Measurements from ENCODE around the gene DLGAP1. TPM values are rescaled to one million over a fixed set of nuclear protein-coding genes. Genes with fewer than 3 reads are reported as not detected.

Gene DLGAP1
- total and polyA plus RNA-seq, 2 of the 8 experiments (the other 6 are each of a cell fraction or from before 2014, with no cell fraction given): 11.8 to 16.9 TPM

GRCh38 chr18:4069183-4069582 lies 385.9 kb downstream of the DLGAP1 start:
- no peaks in the 10 kb centered on the region for H4K20me1 ChIP-seq (replicated peaks in 1 of 2; ENCODE audit: control insufficient read depth in 1 of 2, insufficient read depth in 2 of 2, low read length in 2 of 2)
- no peak overlapping the region for H3K23ac ChIP-seq (ENCODE audit: insufficient read length)
- CTCF ChIA-PET (ENCODE audit: partially characterized antibody): interaction anchor here (0.6 to 1.3 kb wide), 12 partner anchors 8 to 790 kb away, joined by 3 to 7 read pairs (median 3); no protein-coding TSS in a partner anchor
- no peaks in the 10 kb centered on the region for H3K79me1 ChIP-seq (ENCODE audit: low read depth, low read length)
- no peaks in the 10 kb centered on the region; a peak in 2 of 8 replicates for H3K36me3 ChIP-seq (ENCODE audit: control insufficient read depth in 2 of 4, insufficient read depth in 4 of 4, low read length in 3 of 4)
- no peak overlapping the region for H3K27ac ChIP-seq (ENCODE audit: low read depth, low read length)
- no peak overlapping the region for H4K91ac ChIP-seq (replicated peaks; ENCODE audit: insufficient read length, low read length)
- no peak overlapping the region for H3K14ac ChIP-seq (ENCODE audit: insufficient read length)
- H3K9ac ChIP-seq (replicated peaks in 1 of 4; ENCODE audit: extremely low read depth in 1 of 4, low read depth in 3 of 4, low read length in 3 of 4): no peak overlapping the region
- no peak overlapping the region for H3K4me3 ChIP-seq (ENCODE audit: extremely low read depth in 1 of 4, insufficient read depth in 2 of 4, low read depth in 3 of 4, low read length in 4 of 4)
- no peak overlapping the region for H4K5ac ChIP-seq (ENCODE audit: insufficient read length, low read depth, low read length)
- no peak overlapping the region for H3K4me2 ChIP-seq (ENCODE audit: insufficient read depth in 1 of 2, low read depth in 2 of 2, low read length in 2 of 2)
- no peak overlapping the region for H2BK12ac ChIP-seq (ENCODE audit: low read depth, low read length)
- peaks cover 5 to 15% of the 10 kb centered on the region in 2 experiments; a peak in 3 of 4 replicates for H3K9me3 ChIP-seq (ENCODE audit: insufficient read depth in 2 of 2, low read depth in 1 of 2, low read length in 1 of 2)
- H4K8ac ChIP-seq (ENCODE audit: extremely low read depth, insufficient read depth, low read length): no peak overlapping the region
- no peak overlapping the region for H3K56ac ChIP-seq (replicated peaks; ENCODE audit: insufficient read length, low read depth, low read length)
- no peak overlapping the region for H2AK5ac ChIP-seq (ENCODE audit: low read depth, low read length)
- no peak overlapping the region for H2AFZ ChIP-seq (ENCODE audit: low read length)
- H2BK5ac ChIP-seq (ENCODE audit: low read depth, low read length): no peak overlapping the region
- H2BK20ac ChIP-seq (ENCODE audit: low read length): no peak overlapping the region
- peaks cover 0 to 3% of the 10 kb centered on the region in 2 experiments; a peak in 1 of 4 replicates for H3K79me2 ChIP-seq (ENCODE audit: control insufficient read depth in 1 of 2, insufficient read depth in 2 of 2, low read length in 2 of 2)
- 68% methylated on average over 6 of the region's 6 CpGs; no CpG with 5 or more reads in 1 of the 2 experiments for WGBS, 2 experiments (ENCODE audit: extremely low coverage in 1 of 2, insufficient coverage in 1 of 2, insufficient read length in 1 of 2, insufficient replicate concordance in 2 of 2, low coverage in 1 of 2, low lambda C conversion rate in 2 of 2, missing lambda C conversion rate in 1 of 2)
- no peak for FAIRE-seq
- H3K23me2 ChIP-seq (ENCODE audit: low read depth, low read length): no peaks in the 10 kb centered on the region
- H2BK120ac ChIP-seq (replicated peaks; ENCODE audit: low read depth, low read length): no peak overlapping the region
- H3K4me1 ChIP-seq (replicated peaks in 1 of 4; ENCODE audit: control insufficient read depth in 3 of 4, insufficient read depth in 4 of 4, low read length in 3 of 4): no peaks in the 10 kb centered on the region; a peak in 1 of 7 replicates
- H3K27me3 ChIP-seq (replicated peaks in 1 of 4; ENCODE audit: control insufficient read depth in 3 of 4, extremely low read depth in 1 of 4, insufficient read depth in 3 of 4, low read length in 3 of 4): no peaks in the 10 kb centered on the region
- POLR2A ChIA-PET (ENCODE audit: partially characterized antibody): no interaction called here
- no peak overlapping the region for H3K4ac ChIP-seq (replicated peaks; ENCODE audit: insufficient read length, low read depth, low read length)
- DNase-seq (ENCODE audit: low read depth in 1 of 2, low spot score in 2 of 2): no peak
- H3K18ac ChIP-seq (ENCODE audit: extremely low read depth, low read length): no peak overlapping the region
- H2BK15ac ChIP-seq (ENCODE audit: low read length): no peak overlapping the region
- TF ChIP-seq FOSL1 (IDR thresholded peaks at IDR 0.05; ENCODE audit: insufficient read depth, low read depth, low read length) (no peak), ATF2 (IDR thresholded peaks at IDR 0.05; ENCODE audit: low read length) (no peak), POU5F1 (IDR thresholded peaks at IDR 0.05; ENCODE audit: low read depth, low read length) (no peak), EZH2 (IDR thresholded peaks at IDR 0.05; ENCODE audit: low read depth, low read length, severe bottlenecking) (no peak), ATF3 (IDR thresholded peaks at IDR 0.05; ENCODE audit: insufficient read depth, low read depth, low read length) (no peak), TAF1 (IDR thresholded peaks at IDR 0.05; ENCODE audit: low read depth, low read length) (no peak), RXRA (IDR thresholded peaks at IDR 0.05; ENCODE audit: insufficient read depth, low read depth, low read length) (no peak), USF2 (IDR thresholded peaks at IDR 0.05; ENCODE audit: low read length) (no peak), HDAC2 (IDR thresholded peaks at IDR 0.05; ENCODE audit: borderline replicate concordance in 1 of 2, low read depth in 2 of 2, low read length in 2 of 2) (no peak)
